Heart right ventricle (tissue), 16 donors: ENCODE data around the gene TFPI2. TPM values are rescaled to one million over a fixed set of nuclear protein-coding genes. Genes with fewer than 3 reads are reported as not detected.
"Not testable (repeated sequence)": the region's sequence is repeated elsewhere in the genome, so short reads cannot be mapped to it uniquely, and the experiment has no call there.

Experiments
- ATAC-seq, 8 donors: fragments of 200-7000 bp; cut with Tn5 transposase; one replicate each; pipeline ENCODE4 v1.9.1; 2020; ENCODE audit warnings: mild to moderate bottlenecking in 8 of 8, moderate library complexity in 8 of 8, moderate number of reproducible peaks in 1 of 8
- DNase-seq, 2 donors: peaks; one replicate each; pipeline ENCODE4 v3.0.0-alpha.2; 2020
- H3K27ac ChIP-seq, 10 donors: fragments of 200-600 bp; sonication (generic) in 2 of 10; one replicate each; pipeline versions ENCODE4 v1.5.0 to v1.8.0; 2020 to 2022; ENCODE audit warnings: mild to moderate bottlenecking in 3 of 10
- H3K27me3 ChIP-seq, 7 donors: fragments of 200-600 bp; one replicate each; pipeline ENCODE4 v1.8.0; 2021 to 2022; ENCODE audit warnings: mild to moderate bottlenecking in 2 of 7
- H3K36me3 ChIP-seq, 9 donors: fragments of 200-600 bp; sonication (generic) in 1 of 9; one replicate each; pipeline versions ENCODE4 v1.5.0 to v1.8.0; 2020 to 2022; ENCODE audit warnings: mild to moderate bottlenecking in 2 of 9
- H3K4me1 ChIP-seq, 9 donors: fragments of 200-600 bp; sonication (generic) in 1 of 9; one replicate each; pipeline versions ENCODE4 v1.5.0 to v1.8.0; 2020 to 2022; ENCODE audit warnings: mild to moderate bottlenecking in 4 of 9
- H3K4me3 ChIP-seq, 10 donors: fragments of 200-600 bp; sonication (generic) in 2 of 10; one replicate each; pipeline versions ENCODE4 v1.5.0 to v1.8.0; 2020 to 2022; ENCODE audit warnings: mild to moderate bottlenecking in 7 of 10, moderate library complexity in 2 of 10
- H3K9me3 ChIP-seq, 11 donors: fragments of 200-600 bp in 10 of 11; sonication (generic) in 2 of 11; one replicate each; pipeline versions ENCODE4 v1.5.0 to v1.8.0; 2013 to 2022; ENCODE audit warnings: mild to moderate bottlenecking in 2 of 11, control low read depth in 1 of 11, moderate library complexity in 1 of 11
- WGBS, 2 donors: extraction: QIAGEN DNeasy Blood & Tissue Kit; methylation state at CpG; one replicate each; pipeline ENCODE4 v1.1.7; 2013; ENCODE audit warnings: inconsistent platforms in 1 of 2; 5-methylcytosine and 5-hydroxymethylcytosine counted together
- intact Hi-C, 10 donors: fragments of 100-400 bp; cut with DNase I; formaldehyde crosslinking; loops; one replicate each; pipeline versions ENCODE4 v1.11.1 to v1.14.2; 2022
- polyA plus RNA-seq, 2 donors: library from polyadenylated mRNA; stranded (reverse); fragments of 200-250 nt; gene quantifications; one replicate each; pipeline ENCODE4 v1.2.3, GENCODE V29; 2013
- total RNA-seq, 10 donors: library from RNA; stranded (reverse); fragmentation: NEBNext Ultra II Directional in 3 of 10; extraction: Animal tissue kit (Norgen Biotek cat#: 25700) in 3 of 10; gene quantifications; one replicate each; pipeline versions ENCODE4 v1.2.1 to v1.2.4, GENCODE V29; 2021 to 2023
- TF ChIP-seq, protein P1 (sequence below), 9 donors: fragments of 200-600 bp; sonication (generic) in 2 of 9; IDR thresholded peaks; one replicate each; pipeline versions ENCODE4 v1.5.0 to v1.8.0; 2021 to 2022; ENCODE audit warnings: antibody characterized with exemption in 9 of 9, mild to moderate bottlenecking in 5 of 9, moderate library complexity in 1 of 9
- donor health status: Arrhythmogenic right ventricular cardiomyopathy.
- donor health status: ischemic (EF 13 %, LVEDD 7.1; RV severe dilation, severe dysfunction).
- donor health status: healthy with polysubstance abuse.
- donor health status: DM: no; HTN: yes; CAD: no.
- donor health status: DM: no; HTN: no; CAD: no.
- donor health status: ischemic (EF 25% LVEDD 6.9; RV normal size, moderate dysfunction).
- donor health status: ischemic (EF 25% LVEDD 5.7; RV mildly dilated, moderate dysfunction).
- donor health status: healthy.
- donor health status: DM: yes; HTN: yes; CAD: no.
- donor health status: Ischemic cardiomyopathy.
- donor health status: ischemic (EF 35%, LVEDD 5.7; RV mildly dilated, moderate dysfunction).
- donor health status: nonischemic (EF 11% LVEDD 7.7; RV severe dilation, severe dysfunction).
- donor health status: DM: yes; HTN: yes; CAD: no.
- donor health status: PGD.
- donor health status: ischemic (EF 29% LVEDD 5.4; RV normal size, mild dysfunction).
- donor health status: nonischemic (EF 23%, LVEDD 6.1; RV moderate dilation, normal function).

TFPI2 gene
- total and polyA plus RNA-seq, 12 donors: 1.1 to 13.4 (median 2.2) TPM

DNA sequence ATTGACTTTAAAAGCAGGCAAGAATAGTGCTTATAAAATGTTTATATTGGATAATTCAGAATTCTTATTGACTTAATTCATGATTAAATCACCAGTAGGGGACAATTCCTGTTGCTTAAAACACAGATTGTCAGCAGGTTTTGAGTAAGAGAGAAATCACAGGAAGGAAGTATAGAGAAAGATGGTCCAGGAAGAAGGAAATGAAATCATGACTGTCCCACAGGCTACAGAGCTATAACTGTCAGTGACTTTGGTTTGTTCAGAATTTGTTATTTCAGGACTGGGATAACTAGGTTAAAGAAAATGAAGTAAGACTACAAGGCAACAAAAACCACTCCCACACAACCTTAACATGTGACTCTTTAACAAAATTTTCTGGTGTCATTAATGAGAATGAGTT is 22.6 kb upstream of the TFPI2 start:
- intact Hi-C loops: loop anchor here in 1 of 10 donors (10.0 kb wide), 1 partner anchor 262 kb away; no protein-coding TSS in a partner anchor
- H3K36me3 ChIP-seq: no peaks in the 10 kb centered on the region
- TF ChIP-seq, protein P1, sequence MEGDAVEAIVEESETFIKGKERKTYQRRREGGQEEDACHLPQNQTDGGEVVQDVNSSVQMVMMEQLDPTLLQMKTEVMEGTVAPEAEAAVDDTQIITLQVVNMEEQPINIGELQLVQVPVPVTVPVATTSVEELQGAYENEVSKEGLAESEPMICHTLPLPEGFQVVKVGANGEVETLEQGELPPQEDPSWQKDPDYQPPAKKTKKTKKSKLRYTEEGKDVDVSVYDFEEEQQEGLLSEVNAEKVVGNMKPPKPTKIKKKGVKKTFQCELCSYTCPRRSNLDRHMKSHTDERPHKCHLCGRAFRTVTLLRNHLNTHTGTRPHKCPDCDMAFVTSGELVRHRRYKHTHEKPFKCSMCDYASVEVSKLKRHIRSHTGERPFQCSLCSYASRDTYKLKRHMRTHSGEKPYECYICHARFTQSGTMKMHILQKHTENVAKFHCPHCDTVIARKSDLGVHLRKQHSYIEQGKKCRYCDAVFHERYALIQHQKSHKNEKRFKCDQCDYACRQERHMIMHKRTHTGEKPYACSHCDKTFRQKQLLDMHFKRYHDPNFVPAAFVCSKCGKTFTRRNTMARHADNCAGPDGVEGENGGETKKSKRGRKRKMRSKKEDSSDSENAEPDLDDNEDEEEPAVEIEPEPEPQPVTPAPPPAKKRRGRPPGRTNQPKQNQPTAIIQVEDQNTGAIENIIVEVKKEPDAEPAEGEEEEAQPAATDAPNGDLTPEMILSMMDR (IDR thresholded peaks at IDR 0.05): no peak
- DNase-seq (no peak), ATAC-seq (no peak)
- peak overlapping the region in 3 of 10 donors; percentile 24 to 65 (median 27) for H3K27ac ChIP-seq
- H3K27me3 ChIP-seq: no peaks in the 10 kb centered on the region
- H3K4me3 ChIP-seq: no peak overlapping the region
- no peaks in the 10 kb centered on the region for H3K9me3 ChIP-seq
- H3K4me1 ChIP-seq: peaks cover 0 to 39% (median 18%) of the 10 kb centered on the region in 9 donors

DNA sequence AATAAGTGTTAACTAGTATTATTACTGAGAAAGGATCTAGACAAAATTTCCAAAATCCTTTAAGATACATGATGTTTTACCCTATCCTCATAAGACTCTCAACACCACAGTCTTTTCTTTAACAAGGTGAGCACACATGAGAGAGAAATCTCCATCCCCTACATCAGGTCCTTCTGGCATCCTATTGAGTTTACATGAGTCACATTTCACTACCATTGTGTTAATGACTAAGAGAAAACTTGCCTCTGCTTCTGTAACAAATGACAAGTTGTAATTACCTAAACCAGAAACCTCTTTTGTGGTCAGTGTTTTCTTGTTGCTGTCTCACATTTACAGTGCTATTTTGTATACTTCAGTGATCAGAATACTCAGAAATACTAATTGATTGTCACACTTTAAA is 21.1 kb upstream of the TFPI2 start:
- Histone ChIP-seq H3K27ac (peak overlapping the region in 2 of 10 donors; percentile 12 to 14), H3K4me1 (peaks cover 0 to 39% (median 18%) of the 10 kb centered on the region in 9 donors)
- not testable (repeated sequence) for H3K27me3 ChIP-seq, H3K36me3 ChIP-seq, DNase-seq, H3K4me3 ChIP-seq, H3K9me3 ChIP-seq
- ATAC-seq: peak in 1 of 8 donors; percentile 27
- intact Hi-C loops: loop anchor here in 1 of 10 donors (10.0 kb wide), 1 partner anchor 263 kb away; no protein-coding TSS in a partner anchor

DNA sequence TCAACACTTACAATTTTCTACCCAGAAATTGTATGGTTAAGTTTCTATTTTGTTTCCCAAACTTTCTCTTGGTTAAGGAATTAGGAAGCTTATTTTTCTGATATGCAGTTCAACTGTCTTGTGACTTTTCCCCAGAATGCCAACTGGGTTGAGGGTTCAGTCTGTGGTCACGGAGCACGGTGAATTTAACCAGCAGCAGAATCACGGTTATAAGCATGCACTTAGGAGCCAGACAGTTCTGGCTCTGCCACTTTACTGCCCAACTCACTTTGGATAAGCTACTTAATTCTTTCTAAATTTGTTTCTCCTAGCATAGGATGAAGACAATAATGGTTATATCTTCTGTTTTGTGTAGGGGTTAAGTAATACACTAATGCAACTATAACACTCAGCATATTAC is 20.7 kb upstream of the TFPI2 start:
- peaks cover 0 to 39% (median 18%) of the 10 kb centered on the region in 9 donors for H3K4me1 ChIP-seq
- not testable (repeated sequence) for H3K4me3 ChIP-seq, H3K27me3 ChIP-seq, H3K9me3 ChIP-seq, DNase-seq, H3K36me3 ChIP-seq
- intact Hi-C loops: loop anchor here in 1 of 10 donors (10.0 kb wide), 1 partner anchor 264 kb away; no protein-coding TSS in a partner anchor
- peak overlapping the region in 2 of 10 donors; percentile 27 to 45 for H3K27ac ChIP-seq
- 37 to 45% methylated on average over 2 to 3 of the region's 3 CpGs for WGBS, 2 donors
- ATAC-seq: peak in 2 of 8 donors; percentile 42 to 66

DNA sequence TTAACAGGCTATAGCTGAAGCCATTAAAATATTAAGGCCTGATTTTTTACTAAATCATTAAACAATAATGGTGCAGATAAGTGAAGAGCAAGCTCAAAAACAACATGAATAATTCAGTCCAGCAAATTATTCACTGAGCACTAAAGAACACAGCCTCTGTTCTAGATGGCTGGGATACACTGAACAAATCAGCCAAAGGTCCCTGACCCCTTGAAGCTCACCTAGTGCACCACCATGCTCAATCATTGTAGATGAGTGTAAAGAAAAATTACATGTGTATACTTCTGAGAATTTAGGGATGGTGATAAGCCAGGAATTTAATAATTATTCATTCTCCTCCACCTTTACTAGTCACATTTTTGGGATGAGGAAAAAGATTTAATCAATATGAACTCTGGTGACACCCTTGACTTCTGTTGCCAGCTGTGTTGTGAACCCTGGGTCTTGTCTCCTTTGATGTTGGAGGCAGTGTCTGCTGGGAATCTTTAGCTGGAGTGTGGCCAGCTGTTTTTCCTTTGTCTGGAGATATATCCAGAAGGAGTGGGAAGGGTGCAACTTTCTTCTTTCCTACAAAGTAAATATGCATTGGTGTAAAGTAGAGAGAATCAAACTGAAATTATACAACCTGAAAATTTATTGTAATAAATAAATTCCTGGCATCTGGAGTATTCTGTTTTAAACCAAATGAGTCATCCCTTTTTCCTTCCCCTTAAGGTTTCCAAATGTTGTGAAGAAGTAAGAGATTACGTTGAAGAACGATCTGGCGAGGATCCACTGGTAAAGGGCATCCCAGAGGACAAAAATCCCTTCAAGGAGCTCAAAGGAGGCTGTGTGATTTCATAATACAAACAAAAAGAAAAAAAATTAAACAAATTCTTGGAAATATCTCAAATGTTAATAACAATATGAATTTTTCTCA is 19.8 kb upstream of the TFPI2 start:
- no peak overlapping the region for H3K4me3 ChIP-seq
- ATAC-seq: peak in 7 of 8 donors; percentile 57 to 79 (median 71)
- WGBS, 2 donors: 19 to 21% methylated on average over 3 of the region's 3 CpGs
- DNase-seq: peak in 1 of 2 donors; percentile 43
- intact Hi-C loops: loop anchor here in 1 of 10 donors (10.0 kb wide), 1 partner anchor 264 kb away; no protein-coding TSS in a partner anchor
- H3K9me3 ChIP-seq: no peaks in the 10 kb centered on the region
- H3K4me1 ChIP-seq: peaks cover 0 to 39% (median 17%) of the 10 kb centered on the region in 9 donors
- H3K27ac ChIP-seq: peak overlapping the region in 7 of 10 donors; percentile 20 to 68 (median 37)
- H3K36me3 ChIP-seq: no peaks in the 10 kb centered on the region
- TF ChIP-seq, protein P1 (IDR thresholded peaks at IDR 0.05): no peak
- H3K27me3 ChIP-seq: no peaks in the 10 kb centered on the region

DNA sequence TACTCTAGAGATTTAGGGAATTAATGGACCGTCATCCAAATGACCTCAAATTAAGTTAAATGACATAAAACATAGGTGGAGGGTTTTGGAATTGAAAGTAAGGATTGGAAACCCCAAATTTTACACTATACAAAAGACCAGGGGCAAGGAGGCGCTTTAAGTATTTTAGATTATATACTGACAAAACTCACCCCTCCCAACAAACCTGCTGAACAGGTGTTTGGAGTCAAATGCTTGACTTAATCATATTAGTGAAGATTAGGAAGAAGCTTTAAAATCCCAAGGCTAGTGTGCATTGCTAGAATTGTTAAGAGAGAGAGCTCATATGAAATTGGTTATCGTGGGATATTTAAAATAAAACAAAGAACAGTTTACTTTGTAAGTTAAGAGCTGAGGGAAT is 15.7 kb upstream of the TFPI2 start, which contains the start of gene GNGT1:
TSS of gene GNGT1 (plus strand) at position 301 of the 400 bp plus-strand sequence. CDS start 180 bp downstream, outside the sequence.
- no peak for ATAC-seq
- H3K27me3 ChIP-seq: no peaks in the 10 kb centered on the region
- H3K4me1 ChIP-seq: peaks cover 0 to 25% (median 10%) of the 10 kb centered on the region in 9 donors
- no peak within 1 kb of the TSS for H3K27ac ChIP-seq
- H3K36me3 ChIP-seq: no peaks in the 10 kb centered on the region
- H3K4me3 ChIP-seq: no peak within 1 kb of the TSS
- intact Hi-C loops: loop anchor here in 4 of 10 donors (5.0 to 10.0 kb wide), 4 partner anchors 96 to 369 kb away; partner anchors contain the start of gene BET1 (in 2 of the 4)
- no peak for DNase-seq
- H3K9me3 ChIP-seq: no peaks in the 10 kb centered on the region
- TF ChIP-seq, protein P1 (IDR thresholded peaks at IDR 0.05): no peak
- WGBS, 2 donors: 88 to 92% methylated on average over 3 of the region's 3 CpGs
